Colonic mucosa (tissue), 4 donors: ENCODE data around the gene PDZK1IP1. TPM values are rescaled to one million over a fixed set of nuclear protein-coding genes. Genes with fewer than 3 reads are reported as not detected.

Experiments used
- DNase-seq: peaks from one replicate; pipeline ENCODE4 v3.0.0-alpha.2; 2020
- H3K27ac ChIP-seq: fragments of 200-600 bp; one replicate; pipeline ENCODE4 v1.8.0; 2021
- H3K27me3 ChIP-seq: fragments of 200-600 bp; one replicate; pipeline ENCODE4 v1.8.0; 2021
- H3K36me3 ChIP-seq: fragments of 200-600 bp; one replicate; pipeline ENCODE4 v1.8.0; 2021
- H3K4me1 ChIP-seq: fragments of 200-600 bp; one replicate; pipeline ENCODE4 v1.8.0; 2021; ENCODE audit warnings: mild to moderate bottlenecking
- H3K4me3 ChIP-seq: fragments of 200-600 bp; one replicate; pipeline ENCODE4 v1.8.0; 2021
- H3K9ac ChIP-seq, 2 donors: one replicate each; pipeline ENCODE4 v1.7.0; 2013; ENCODE audit warnings: control low read depth in 2 of 2, low read depth in 2 of 2, low read length in 2 of 2
- H3K9me3 ChIP-seq: fragments of 200-600 bp; one replicate; pipeline ENCODE4 v1.8.0; 2021
- intact Hi-C: fragments of 100-400 bp; cut with DNase I; formaldehyde crosslinking; loops from one replicate; pipeline ENCODE4 v1.14.1; 2022
- total RNA-seq, 2 donors: library from RNA; stranded (reverse); fragmentation: NEBNext Ultra II Directional in 1 of 2; extraction: Animal tissue kit (Norgen Biotek cat#: 25700) in 1 of 2; gene quantifications; one replicate each; pipeline ENCODE4 v1.2.1, GENCODE V29; 2021
- TF ChIP-seq, protein P1 (sequence below): fragments of 200-600 bp; IDR thresholded peaks from one replicate; pipeline ENCODE4 v1.8.0; 2022; ENCODE audit warnings: antibody characterized with exemption, mild to moderate bottlenecking
- donor health status: healthy.
- donor health status: DM: no; HTN: no; CAD: no.
- donor health status: DM: no; HTN: no; CAD: no.

The PDZK1IP1 gene
- total RNA-seq, 2 donors from 2014 or later: 40.6 to 85.2 TPM

DNA sequence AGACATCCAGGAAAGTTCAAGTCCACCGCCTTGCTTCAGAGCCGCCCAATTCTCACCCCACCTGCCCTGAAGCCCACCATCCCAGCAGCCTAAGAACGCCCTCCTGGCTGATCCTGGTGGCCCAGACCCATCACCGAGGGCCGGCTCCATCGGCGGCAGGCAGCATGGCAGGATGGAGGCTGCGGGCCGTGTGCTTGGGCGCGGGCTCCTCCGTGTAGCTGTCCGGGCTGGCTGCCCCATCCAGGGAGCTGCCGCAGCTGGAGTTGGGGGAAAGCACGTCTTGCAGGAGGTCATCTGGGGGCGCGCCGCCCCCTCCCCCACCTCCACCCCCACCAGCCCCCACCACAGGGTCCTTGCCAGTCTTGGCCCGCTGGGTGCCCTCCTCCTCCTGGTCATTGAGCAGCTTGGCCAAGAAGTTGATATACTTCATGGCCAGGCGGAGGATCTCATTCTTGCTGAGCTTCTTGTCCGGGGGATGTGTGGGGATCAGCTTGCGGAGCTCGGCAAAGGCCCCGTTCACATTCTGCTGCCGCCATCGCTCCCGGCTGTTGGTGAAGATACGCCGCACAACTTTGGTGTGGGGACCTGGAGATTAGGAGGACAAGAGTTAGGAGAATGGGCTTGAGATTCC is 29.9 kb upstream of the PDZK1IP1 start:
- no peak for DNase-seq
- H3K27me3 ChIP-seq: peaks cover 12% of the 10 kb centered on the region
- no peak overlapping the region for H3K4me3 ChIP-seq
- no peaks in the 10 kb centered on the region for H3K36me3 ChIP-seq
- no peaks in the 10 kb centered on the region for H3K4me1 ChIP-seq
- no peak overlapping the region for H3K9ac ChIP-seq
- intact Hi-C loops: no loop called here
- TF ChIP-seq, protein P1, sequence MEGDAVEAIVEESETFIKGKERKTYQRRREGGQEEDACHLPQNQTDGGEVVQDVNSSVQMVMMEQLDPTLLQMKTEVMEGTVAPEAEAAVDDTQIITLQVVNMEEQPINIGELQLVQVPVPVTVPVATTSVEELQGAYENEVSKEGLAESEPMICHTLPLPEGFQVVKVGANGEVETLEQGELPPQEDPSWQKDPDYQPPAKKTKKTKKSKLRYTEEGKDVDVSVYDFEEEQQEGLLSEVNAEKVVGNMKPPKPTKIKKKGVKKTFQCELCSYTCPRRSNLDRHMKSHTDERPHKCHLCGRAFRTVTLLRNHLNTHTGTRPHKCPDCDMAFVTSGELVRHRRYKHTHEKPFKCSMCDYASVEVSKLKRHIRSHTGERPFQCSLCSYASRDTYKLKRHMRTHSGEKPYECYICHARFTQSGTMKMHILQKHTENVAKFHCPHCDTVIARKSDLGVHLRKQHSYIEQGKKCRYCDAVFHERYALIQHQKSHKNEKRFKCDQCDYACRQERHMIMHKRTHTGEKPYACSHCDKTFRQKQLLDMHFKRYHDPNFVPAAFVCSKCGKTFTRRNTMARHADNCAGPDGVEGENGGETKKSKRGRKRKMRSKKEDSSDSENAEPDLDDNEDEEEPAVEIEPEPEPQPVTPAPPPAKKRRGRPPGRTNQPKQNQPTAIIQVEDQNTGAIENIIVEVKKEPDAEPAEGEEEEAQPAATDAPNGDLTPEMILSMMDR: no peak
- H3K9me3 ChIP-seq: no peaks in the 10 kb centered on the region
- H3K27ac ChIP-seq: no peak overlapping the region

GRCh38 chr1:47219001-47219400 is 29.2 kb upstream of the PDZK1IP1 start:
- H3K27me3 ChIP-seq: peaks cover 8% of the 10 kb centered on the region
- H3K36me3 ChIP-seq: no peaks in the 10 kb centered on the region
- intact Hi-C loops: no loop called here
- no peak for DNase-seq
- no peaks in the 10 kb centered on the region for H3K9me3 ChIP-seq
- no peak overlapping the region for H3K4me3 ChIP-seq
- H3K4me1 ChIP-seq: no peaks in the 10 kb centered on the region
- H3K27ac ChIP-seq: no peak overlapping the region
- no peak overlapping the region for H3K9ac ChIP-seq
- TF ChIP-seq, protein P1: no peak

- H3K4me3 ChIP-seq: no peak overlapping the region
- intact Hi-C loops: no loop called here
- H3K27ac ChIP-seq: no peak overlapping the region
- H3K9ac ChIP-seq: no peak overlapping the region
- no peaks in the 10 kb centered on the region for H3K9me3 ChIP-seq
- no peaks in the 10 kb centered on the region for H3K36me3 ChIP-seq
- TF ChIP-seq, protein P1: no peak
- no peak for DNase-seq
- no peaks in the 10 kb centered on the region for H3K27me3 ChIP-seq
- H3K4me1 ChIP-seq: no peaks in the 10 kb centered on the region
Measured at GRCh38 chr1:47216278-47217059, 26.6 kb upstream of the PDZK1IP1 start.

DNA sequence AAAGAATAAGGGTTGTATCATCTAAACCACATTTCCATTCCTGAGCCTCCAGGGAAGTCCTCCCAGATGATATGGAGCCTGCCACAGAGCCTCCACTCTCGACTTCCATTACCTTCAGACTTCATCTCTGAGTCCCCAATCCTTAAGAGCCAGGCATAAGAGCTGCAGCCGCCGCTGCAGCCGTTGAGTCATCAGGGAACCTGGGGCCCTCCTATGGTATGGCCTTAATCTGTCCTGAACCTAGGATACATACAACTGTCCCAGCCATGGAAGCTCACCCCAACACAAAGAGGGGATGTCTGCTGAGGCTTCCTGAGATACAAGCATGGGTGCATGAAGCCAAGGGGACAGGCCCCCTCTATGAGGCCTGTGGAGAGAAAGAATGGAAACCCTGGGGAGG is 25.9 kb upstream of the PDZK1IP1 start:
- H3K9me3 ChIP-seq: no peaks in the 10 kb centered on the region
- H3K9ac ChIP-seq: no peak overlapping the region
- TF ChIP-seq, protein P1: no peak
- intact Hi-C loops: no loop called here
- H3K4me1 ChIP-seq: no peaks in the 10 kb centered on the region
- no peak overlapping the region for H3K27ac ChIP-seq
- no peaks in the 10 kb centered on the region for H3K36me3 ChIP-seq
- H3K4me3 ChIP-seq: no peak overlapping the region
- no peaks in the 10 kb centered on the region for H3K27me3 ChIP-seq
- DNase-seq: no peak

DNA sequence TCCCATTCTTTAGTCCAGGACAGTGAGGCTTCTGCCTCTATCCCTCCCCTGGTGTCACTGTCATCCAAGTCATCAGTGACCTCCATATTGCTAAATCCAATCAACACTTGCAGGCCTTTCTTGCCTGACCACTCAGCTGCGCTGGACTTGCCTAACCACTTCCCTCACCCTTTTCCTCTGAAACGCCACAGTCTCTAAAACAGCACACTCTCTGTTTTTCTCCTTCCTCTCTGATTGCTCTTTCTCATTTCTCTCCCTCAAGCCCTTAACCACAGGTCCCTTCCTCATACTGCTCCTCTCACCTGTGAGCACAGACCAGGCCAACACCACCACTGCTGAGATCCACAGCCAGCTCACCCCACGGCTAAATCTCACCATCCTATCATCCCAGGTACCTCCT is 24.7 kb upstream of the PDZK1IP1 start:
- Histone ChIP-seq H3K27ac (no peak overlapping the region), H3K27me3 (no peaks in the 10 kb centered on the region), H3K36me3 (no peaks in the 10 kb centered on the region), H3K9me3 (no peaks in the 10 kb centered on the region), H3K4me1 (no peaks in the 10 kb centered on the region), H3K9ac (no peak overlapping the region), H3K4me3 (no peak overlapping the region)
- DNase-seq: no peak
- TF ChIP-seq, protein P1: no peak
- intact Hi-C loops: no loop called here
